PFSK-1 (cell line): ENCODE data around the gene ARMCX4.

Source experiments
- POLR2AphosphoS5 ChIP-seq: IDR thresholded peaks from 2 replicates; pipeline ENCODE4 v1.6.1; 2012; ENCODE audit warnings: low read depth, mild to moderate bottlenecking, control low read depth, low read length, moderate library complexity
- REST ChIP-seq, 2 experiments: IDR thresholded peaks; 2 replicates each; pipeline versions ENCODE4 v1.6.1 to v1.8.0; 2011 to 2012; ENCODE audit warnings: low read depth in 2 of 2, low read length in 2 of 2, control low read depth in 1 of 2, inconsistent platforms in 1 of 2, mild to moderate bottlenecking in 1 of 2, moderate library complexity in 1 of 2; ENCODE audit not compliant: insufficient read depth in 1 of 2

GRCh38 chrX:101491943-101492342 is 6.7 kb downstream of the ARMCX4 start:
- TF ChIP-seq REST (IDR thresholded peaks at IDR 0.05; ENCODE audit: insufficient read depth in 1 of 2, low read depth in 2 of 2, low read length in 2 of 2) (no peak), POLR2AphosphoS5 (no peak)
